Measurements from ENCODE around the gene SYT17.

The SYT17 gene

DNA sequence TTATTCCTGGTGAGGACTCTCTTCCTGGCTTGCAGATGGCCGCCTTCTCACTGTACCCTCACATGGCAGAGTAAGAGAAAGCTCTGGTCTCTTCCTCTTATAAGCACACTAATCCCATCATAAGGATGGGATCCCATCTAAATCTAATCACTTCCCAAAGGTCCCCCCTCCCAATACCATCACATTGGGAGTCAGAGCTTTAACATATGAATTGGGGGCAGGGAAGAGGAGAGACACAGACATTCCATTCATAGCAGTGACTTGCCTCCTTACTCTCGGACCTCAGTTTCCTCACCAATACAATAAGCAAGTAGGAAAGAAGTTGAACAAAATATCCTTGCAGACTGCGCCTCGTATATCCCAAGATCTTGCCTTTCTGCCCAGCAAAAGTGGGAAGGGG is 119.2 kb downstream of the SYT17 start:
- no peak for DNase-seq (ENCODE audit: low read depth)
- TF ChIP-seq, protein P1, sequence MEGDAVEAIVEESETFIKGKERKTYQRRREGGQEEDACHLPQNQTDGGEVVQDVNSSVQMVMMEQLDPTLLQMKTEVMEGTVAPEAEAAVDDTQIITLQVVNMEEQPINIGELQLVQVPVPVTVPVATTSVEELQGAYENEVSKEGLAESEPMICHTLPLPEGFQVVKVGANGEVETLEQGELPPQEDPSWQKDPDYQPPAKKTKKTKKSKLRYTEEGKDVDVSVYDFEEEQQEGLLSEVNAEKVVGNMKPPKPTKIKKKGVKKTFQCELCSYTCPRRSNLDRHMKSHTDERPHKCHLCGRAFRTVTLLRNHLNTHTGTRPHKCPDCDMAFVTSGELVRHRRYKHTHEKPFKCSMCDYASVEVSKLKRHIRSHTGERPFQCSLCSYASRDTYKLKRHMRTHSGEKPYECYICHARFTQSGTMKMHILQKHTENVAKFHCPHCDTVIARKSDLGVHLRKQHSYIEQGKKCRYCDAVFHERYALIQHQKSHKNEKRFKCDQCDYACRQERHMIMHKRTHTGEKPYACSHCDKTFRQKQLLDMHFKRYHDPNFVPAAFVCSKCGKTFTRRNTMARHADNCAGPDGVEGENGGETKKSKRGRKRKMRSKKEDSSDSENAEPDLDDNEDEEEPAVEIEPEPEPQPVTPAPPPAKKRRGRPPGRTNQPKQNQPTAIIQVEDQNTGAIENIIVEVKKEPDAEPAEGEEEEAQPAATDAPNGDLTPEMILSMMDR (conservative IDR thresholded peaks at IDR 0.05; ENCODE audit: low read length), result no peak

DNA sequence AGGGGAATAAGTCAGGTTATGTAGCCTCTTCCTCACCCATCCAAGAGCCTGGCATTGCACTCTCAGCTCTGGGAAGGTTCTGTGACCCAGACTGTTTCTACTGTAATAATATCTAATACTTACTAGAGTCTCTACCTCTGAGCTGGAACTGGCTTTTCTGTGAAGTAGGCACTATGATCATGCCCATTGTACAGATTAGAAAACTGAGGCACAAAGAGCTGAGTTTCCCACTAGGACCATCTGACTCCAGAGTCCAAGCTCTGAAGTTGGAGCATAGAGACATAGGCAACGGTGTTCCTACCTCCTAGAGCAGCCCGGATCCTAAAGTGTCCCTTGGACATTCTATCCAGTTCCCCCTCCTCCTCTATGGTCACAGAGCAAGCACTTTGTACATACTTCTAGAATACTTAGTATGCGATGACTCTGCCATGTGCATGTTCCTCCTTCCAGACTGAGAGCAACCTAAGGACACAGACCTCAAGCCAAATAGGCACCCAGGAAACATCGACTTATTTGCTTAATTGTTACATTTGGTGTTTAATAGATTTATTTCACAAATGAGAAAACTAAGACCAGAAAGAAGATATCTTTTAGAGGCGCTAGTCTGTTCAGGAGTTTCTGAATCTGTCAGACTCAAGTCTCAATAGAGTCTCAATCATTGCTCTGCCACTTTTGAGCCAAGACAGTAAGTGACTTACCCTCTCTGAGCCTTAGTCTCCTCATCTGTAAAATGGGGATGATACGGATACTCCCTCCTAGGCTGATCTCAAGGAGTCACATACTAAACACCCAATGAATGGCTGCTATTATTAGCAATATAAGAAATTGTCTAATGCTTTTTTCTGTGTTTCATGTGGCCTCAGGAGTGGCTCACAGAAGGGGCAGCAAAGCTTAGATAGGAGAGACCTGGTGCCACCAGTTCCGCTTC is 121.1 kb downstream of the SYT17 start:
- TF ChIP-seq, protein P1 (conservative IDR thresholded peaks at IDR 0.05; ENCODE audit: low read length), result no peak
- no peak overlapping the region for H3K4me3 ChIP-seq (ENCODE audit: low read length)
- DNase-seq (ENCODE audit: low read depth), result no peak

More for the DNA sequence above, 119.2 kb downstream of the SYT17 start:
- H3K4me3 ChIP-seq (ENCODE audit: low read length), result no peak overlapping the region

DNA sequence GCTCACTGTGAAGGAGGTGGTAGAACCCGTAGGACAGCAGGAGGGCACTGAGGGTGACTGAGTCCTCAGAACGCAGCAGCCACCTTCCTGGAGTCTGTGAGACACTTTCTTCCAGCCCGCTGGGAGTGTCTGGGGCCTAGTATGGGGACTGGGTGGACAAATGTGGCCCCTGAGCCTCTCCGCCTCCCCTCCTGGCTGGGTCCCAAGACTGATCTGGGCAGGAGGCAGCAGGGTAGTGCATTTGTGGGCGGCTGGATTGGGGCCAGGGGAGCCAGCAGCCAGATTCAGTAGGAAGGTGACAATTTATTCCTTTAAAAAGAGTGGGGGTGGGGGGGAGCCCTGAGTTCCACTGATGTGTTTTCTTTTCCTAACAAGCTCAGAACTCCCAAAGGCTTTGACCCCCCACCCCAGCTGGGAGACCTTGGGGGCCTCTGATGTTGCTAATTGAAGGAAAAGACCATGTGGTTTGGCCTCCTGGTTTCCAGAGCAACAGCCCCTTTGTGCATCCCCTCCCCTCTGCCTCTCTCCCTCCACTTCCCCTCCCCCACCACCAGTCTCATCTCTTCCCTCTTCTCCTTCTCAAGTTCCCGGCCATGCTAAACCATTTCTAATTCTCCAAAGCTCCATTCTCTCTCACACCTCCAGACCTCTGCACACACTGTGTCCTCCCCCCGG is 121.9 kb downstream of the SYT17 start:
- TF ChIP-seq, protein P1 (conservative IDR thresholded peaks at IDR 0.05; ENCODE audit: low read length), result no peak
- DNase-seq (ENCODE audit: low read depth), result no peak
- H3K4me3 ChIP-seq (ENCODE audit: low read length), result no peak overlapping the region

DNA sequence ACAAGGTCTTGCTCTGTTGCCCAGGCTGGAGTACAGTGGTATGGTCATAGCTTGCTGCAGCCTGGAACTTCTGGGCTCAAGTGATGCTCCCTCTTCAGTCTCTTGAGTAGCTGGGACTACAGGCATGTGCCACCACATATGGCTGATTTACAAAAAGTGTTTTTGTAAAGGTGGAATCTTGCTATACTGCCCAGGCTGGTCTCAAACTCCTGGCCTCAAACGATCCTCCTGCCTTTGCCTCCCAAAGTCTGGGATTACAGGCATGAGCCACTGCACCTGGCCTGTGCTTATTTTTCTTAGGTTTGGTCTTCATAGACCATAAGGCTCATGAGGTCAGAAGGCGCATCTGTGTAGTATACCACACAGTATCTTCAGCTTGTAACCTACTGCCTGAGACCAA is 122.8 kb downstream of the SYT17 start:
- TF ChIP-seq, protein P1 (conservative IDR thresholded peaks at IDR 0.05; ENCODE audit: low read length), result no peak
- DNase-seq (ENCODE audit: low read depth), result no peak
- no peak overlapping the region for H3K4me3 ChIP-seq (ENCODE audit: low read length)

DNA sequence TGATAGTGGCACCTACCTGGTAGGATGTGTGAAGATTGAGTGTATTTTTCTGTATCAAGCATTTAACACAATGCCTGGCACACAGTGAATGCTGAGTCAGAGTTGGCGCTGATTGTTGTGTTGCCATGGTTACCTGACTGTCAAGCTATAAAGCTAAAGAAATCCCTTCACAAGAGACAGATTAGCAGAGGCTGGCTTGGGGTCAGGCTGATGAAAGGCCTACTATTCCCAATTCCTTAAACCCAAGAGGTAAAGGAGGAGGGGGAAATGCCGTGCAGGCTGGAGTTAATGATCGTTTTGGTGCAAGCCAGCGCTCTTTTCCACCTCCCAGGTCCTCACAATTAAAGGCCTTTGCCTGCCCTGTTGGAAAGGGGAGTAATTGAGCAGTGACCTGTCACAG is 123.4 kb downstream of the SYT17 start:
- H3K4me3 ChIP-seq (ENCODE audit: low read length), result no peak overlapping the region
- DNase-seq (ENCODE audit: low read depth), result no peak
- TF ChIP-seq, protein P1 (conservative IDR thresholded peaks at IDR 0.05; ENCODE audit: low read length), result no peak

DNA sequence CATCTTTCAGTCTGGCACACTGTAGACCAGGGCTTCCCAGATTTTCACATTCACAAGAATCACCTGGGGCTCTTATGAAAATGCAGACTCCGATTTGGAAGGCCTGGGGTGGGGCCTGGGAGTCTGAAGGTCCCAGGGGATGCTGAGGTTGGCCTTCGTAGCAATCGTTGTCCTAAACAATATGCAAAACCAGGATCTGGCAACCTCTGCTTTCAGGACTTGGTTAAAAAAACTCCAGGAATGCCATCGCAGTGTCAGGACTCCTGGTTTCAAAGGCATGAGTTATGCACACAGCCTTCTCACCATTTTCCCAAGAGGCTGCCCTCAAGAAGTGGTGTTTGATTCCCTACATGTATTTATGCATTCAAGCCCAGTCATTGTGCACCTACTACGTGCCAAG is 124.1 kb downstream of the SYT17 start:
- TF ChIP-seq, protein P1 (conservative IDR thresholded peaks at IDR 0.05; ENCODE audit: low read length), result no peak
- DNase-seq (ENCODE audit: low read depth), result no peak
- H3K4me3 ChIP-seq (ENCODE audit: low read length), result no peak overlapping the region

Measured in AG10803 (cell line).